HFFc6 (cell line): ENCODE measurements around the gene LSR. TPM values are rescaled to one million over a fixed set of nuclear protein-coding genes. Genes with fewer than 3 reads are reported as not detected.

Source experiments
- DNase-seq: peaks from one replicate; pipeline ENCODE4 v3.0.0-alpha.2; 2018
- H3K27ac Mint-ChIP-seq: 2 replicates; pipeline ENCODE4 v1.8.0; 2020; ENCODE audit warnings: mild to moderate bottlenecking, mixed read lengths
- H3K27me3 Mint-ChIP-seq: 2 replicates; pipeline ENCODE4 v1.8.0; 2021; ENCODE audit warnings: mild to moderate bottlenecking, moderate library complexity, mixed read lengths; ENCODE audit not compliant: insufficient read depth
- H3K36me3 Mint-ChIP-seq: 2 replicates; pipeline ENCODE4 v1.8.0; 2021; ENCODE audit warnings: low read depth, mixed read lengths
- H3K4me1 Mint-ChIP-seq: 2 replicates; pipeline ENCODE4 v1.8.0; 2020; ENCODE audit warnings: low read depth, mixed read lengths
- H3K4me3 Mint-ChIP-seq: 2 replicates; pipeline ENCODE4 v1.8.0; 2020; ENCODE audit warnings: mild to moderate bottlenecking, moderate library complexity, mixed read lengths
- H3K9me3 Mint-ChIP-seq: 2 replicates; pipeline ENCODE4 v1.8.0; 2020; ENCODE audit warnings: mild to moderate bottlenecking, mixed read lengths
- total RNA-seq, 6 experiments: library from RNA; stranded (reverse); fragmentation: NEBNext Ultra II Directional; extraction: Animal tissue kit (Norgen Biotek cat#: 25700); gene quantifications; 2 replicates in 1 of 6; 3 replicates in 5 of 6; pipeline ENCODE4 v1.2.3, GENCODE V29; 2021
- TF ChIP-seq, protein P1 (sequence below): fragments of 200-600 bp; sonication (generic); IDR thresholded peaks from 2 replicates; pipeline ENCODE4 v1.5.0; 2021; ENCODE audit warnings: antibody characterized with exemption, mild to moderate bottlenecking

LSR gene
- total RNA-seq, 6 experiments from 2014 or later, result 1.7 to 3.3 (median 2.3) TPM

DNA sequence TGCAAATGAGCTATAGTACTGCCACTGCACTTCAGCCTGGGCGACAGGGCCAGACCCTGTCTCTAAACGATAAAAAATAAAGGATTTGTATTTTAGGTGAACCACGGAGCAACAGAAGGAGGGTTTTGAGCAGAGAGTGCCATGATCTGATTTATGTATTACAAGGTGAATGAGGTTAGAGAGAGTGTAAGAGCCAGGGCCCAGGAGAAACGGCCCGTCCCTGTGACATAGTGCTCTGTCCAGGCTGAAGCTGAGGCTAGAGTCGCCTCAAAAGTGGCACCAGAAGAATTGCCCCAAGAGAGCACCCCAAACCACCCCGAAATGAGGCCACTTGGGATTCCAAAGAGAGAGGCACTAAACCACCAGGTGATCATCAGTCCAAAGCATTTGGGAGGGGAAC, 60.1 kb downstream of the LSR start:
- DNase-seq, result no peak
- Mint-ChIP-seq H3K9me3 (no peaks in the 10 kb centered on the region), H3K36me3 (no peaks in the 10 kb centered on the region), H3K27me3 (peaks cover 14% of the 10 kb centered on the region), H3K27ac (no peak overlapping the region), H3K4me1 (no peaks in the 10 kb centered on the region), H3K4me3 (no peak overlapping the region)
- TF ChIP-seq, protein P1, sequence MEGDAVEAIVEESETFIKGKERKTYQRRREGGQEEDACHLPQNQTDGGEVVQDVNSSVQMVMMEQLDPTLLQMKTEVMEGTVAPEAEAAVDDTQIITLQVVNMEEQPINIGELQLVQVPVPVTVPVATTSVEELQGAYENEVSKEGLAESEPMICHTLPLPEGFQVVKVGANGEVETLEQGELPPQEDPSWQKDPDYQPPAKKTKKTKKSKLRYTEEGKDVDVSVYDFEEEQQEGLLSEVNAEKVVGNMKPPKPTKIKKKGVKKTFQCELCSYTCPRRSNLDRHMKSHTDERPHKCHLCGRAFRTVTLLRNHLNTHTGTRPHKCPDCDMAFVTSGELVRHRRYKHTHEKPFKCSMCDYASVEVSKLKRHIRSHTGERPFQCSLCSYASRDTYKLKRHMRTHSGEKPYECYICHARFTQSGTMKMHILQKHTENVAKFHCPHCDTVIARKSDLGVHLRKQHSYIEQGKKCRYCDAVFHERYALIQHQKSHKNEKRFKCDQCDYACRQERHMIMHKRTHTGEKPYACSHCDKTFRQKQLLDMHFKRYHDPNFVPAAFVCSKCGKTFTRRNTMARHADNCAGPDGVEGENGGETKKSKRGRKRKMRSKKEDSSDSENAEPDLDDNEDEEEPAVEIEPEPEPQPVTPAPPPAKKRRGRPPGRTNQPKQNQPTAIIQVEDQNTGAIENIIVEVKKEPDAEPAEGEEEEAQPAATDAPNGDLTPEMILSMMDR, result no peak

DNA sequence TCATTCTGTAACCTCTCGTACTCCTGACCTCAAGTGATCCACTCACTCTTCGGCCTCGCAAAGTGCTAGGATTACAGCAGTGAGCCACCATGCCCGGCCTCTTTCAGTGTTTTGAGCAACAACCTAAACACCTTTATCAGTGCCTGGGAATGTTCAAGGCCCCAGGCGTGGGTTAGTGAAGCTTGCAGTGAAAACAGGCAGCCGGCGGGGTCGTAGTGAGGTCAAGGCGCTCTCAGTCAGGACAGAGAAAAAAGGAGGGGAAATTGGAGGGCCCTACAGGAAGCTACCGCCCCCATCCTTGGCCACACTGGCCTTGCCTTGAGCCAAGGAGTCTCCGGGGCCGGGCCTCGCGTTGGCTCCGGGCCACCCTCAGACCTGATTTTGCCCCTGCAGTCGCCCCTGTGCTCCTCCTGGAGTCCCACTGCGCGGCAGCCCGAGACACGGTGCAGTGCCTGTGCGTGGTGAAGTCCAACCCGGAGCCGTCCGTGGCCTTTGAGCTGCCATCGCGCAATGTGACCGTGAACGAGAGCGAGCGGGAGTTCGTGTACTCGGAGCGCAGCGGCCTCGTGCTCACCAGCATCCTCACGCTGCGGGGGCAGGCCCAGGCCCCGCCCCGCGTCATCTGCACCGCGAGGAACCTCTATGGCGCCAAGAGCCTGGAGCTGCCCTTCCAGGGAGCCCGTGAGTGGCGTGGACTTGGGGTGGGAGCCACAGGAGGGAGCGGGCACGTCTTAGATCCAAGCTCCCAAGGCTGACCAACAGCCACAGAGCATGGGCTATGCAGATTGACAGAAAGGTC, 60.9 kb downstream of the LSR start:
- no peak for DNase-seq
- TF ChIP-seq, protein P1, result no peak
- no peak overlapping the region for H3K4me3 Mint-ChIP-seq
- H3K36me3 Mint-ChIP-seq, result no peaks in the 10 kb centered on the region
- peaks cover 19% of the 10 kb centered on the region for H3K27me3 Mint-ChIP-seq
- no peaks in the 10 kb centered on the region for H3K4me1 Mint-ChIP-seq
- no peaks in the 10 kb centered on the region for H3K9me3 Mint-ChIP-seq
- H3K27ac Mint-ChIP-seq, result no peak overlapping the region

DNA sequence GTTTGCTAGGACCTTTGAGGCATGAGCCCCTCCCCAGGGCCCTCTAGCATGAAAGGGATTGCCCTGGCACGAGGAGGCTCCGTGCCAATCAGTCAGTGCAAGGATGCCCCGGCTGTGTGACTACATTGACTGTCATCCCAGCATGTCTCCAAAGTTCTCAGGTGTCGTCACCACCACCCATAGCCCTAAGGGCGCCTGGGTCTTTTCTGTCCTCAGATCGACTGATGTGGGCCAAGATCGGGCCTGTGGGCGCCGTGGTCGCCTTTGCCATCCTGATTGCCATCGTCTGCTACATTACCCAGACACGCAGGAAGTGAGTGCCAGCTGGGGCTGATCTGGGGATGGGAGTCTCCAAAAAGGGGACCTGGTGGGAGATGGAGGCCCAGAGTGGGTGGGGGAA, 61.5 kb downstream of the LSR start:
- DNase-seq, result no peak
- no peaks in the 10 kb centered on the region for H3K9me3 Mint-ChIP-seq
- no peak overlapping the region for H3K27ac Mint-ChIP-seq
- no peaks in the 10 kb centered on the region for H3K4me1 Mint-ChIP-seq
- TF ChIP-seq, protein P1, result no peak
- H3K36me3 Mint-ChIP-seq, result no peaks in the 10 kb centered on the region
- H3K4me3 Mint-ChIP-seq, result no peak overlapping the region
- peaks cover 19% of the 10 kb centered on the region for H3K27me3 Mint-ChIP-seq

DNA sequence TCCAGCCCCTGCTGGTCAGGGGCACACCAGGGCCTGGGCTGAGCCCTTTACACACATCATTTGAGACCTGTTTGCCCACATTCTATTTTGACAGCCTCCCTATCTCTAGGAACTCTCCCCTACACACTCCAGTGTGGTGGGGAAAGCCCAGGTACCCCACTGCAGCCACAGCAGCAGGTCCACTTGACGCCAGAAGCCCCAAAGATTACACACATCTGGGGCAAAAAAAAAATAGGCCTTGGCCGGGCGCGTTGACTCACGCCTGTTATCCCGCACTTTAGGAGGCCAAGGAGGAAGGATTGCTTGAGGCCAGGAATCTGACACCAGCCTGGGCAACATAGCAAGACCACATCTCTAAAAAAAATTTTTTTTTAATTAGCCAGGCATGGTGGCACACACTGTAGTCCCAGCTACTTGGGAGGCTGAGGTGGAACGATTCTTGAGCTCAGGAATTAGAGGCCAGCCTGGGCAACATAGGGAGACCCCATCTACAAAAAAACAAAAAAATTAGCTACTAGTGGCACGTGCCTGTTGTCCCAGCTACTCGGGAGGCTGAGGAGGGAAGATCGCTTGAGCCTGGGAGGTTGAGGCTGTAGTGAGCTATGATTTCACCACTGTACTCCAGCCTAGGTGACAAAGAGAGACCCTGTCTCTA, 62.1 kb downstream of the LSR start:
- peaks cover 19% of the 10 kb centered on the region for H3K27me3 Mint-ChIP-seq

DNA sequence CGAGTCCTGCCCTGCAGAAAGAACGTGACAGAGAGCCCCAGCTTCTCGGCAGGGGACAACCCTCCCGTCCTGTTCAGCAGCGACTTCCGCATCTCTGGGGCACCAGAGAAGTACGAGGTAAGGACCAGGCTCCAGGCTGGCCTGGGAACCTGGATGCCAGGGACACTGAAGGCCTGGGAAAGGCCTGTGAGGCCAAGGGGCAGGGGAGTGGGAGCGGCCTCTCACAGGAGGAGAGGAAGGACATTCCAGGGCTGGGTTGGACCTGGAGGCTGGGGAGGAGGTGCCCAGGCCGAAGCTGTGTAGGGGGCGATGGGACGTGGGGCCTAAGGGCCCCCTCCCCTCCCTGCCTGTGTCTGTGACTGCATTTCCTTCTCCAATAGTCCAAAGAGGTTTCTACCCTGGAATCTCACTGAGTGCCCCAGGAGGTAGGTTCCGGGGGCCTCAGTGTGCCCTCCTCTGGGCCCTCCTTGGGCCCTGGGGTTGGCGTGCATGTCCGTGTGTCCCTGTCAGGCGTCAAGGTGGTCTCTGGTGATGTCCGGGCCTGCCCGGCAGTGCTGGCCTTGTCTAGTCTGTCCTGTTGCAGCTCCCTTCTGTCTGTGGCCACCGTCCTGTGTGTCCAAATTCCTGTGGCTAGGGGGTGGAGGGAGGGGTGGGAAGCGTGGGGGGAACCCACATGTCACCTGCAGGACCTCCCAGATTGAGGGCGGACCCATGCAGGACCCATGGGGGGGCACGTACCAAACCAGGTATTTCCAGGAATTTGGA, 63.3 kb downstream of the LSR start:
- H3K36me3 Mint-ChIP-seq, result no peaks in the 10 kb centered on the region
- no peaks in the 10 kb centered on the region for H3K9me3 Mint-ChIP-seq
- no peak overlapping the region for H3K4me3 Mint-ChIP-seq

More for the DNA sequence above, 62.1 kb downstream of the LSR start:
- Mint-ChIP-seq H3K27ac (no peak overlapping the region), H3K36me3 (no peaks in the 10 kb centered on the region), H3K4me1 (no peaks in the 10 kb centered on the region), H3K9me3 (no peaks in the 10 kb centered on the region), H3K4me3 (no peak overlapping the region)
- no peak for DNase-seq
- TF ChIP-seq, protein P1, result no peak

More for the DNA sequence above, 63.3 kb downstream of the LSR start:
- TF ChIP-seq, protein P1, result no peak
- Mint-ChIP-seq H3K4me1 (no peaks in the 10 kb centered on the region), H3K27me3 (peaks cover 19% of the 10 kb centered on the region), H3K27ac (no peak overlapping the region)
- no peak for DNase-seq
